Breast epithelium (tissue), 3 donors: ENCODE results near the gene ZNF516.

Source experiments
- POLR2A ChIP-seq: fragments of 450-650 bp; IDR thresholded peaks from one replicate; pipeline ENCODE4 v1.6.1; 2016; ENCODE audit warnings: antibody characterized with exemption, mild to moderate bottlenecking, moderate library complexity
- TF ChIP-seq, protein P1 (sequence below), 3 donors: fragments of 450-650 bp; IDR thresholded peaks; one replicate each; pipeline ENCODE4 v1.5.1; 2016 to 2017; ENCODE audit warnings: antibody characterized with exemption in 3 of 3, mild to moderate bottlenecking in 3 of 3, moderate library complexity in 3 of 3

DNA sequence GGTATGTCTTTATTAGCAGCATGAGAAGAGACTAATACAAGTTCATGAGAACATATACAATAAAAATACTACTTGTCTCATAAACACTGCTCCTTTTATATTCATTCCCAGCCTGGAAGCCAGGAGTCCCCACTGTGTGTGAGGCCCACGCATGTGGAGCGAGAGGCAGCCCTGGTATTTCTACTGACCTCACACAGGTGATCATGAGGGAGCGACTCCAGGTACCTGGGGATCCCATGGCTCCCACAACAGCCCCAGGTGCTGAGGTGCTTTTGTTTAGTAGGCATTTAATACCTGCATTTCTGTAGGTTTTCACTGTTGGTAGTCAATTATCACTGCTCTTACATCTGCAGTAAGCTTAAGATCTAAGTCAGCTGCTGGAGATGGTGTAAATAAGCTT is 75.2 kb downstream of the ZNF516 start:
- TF ChIP-seq, protein P1, sequence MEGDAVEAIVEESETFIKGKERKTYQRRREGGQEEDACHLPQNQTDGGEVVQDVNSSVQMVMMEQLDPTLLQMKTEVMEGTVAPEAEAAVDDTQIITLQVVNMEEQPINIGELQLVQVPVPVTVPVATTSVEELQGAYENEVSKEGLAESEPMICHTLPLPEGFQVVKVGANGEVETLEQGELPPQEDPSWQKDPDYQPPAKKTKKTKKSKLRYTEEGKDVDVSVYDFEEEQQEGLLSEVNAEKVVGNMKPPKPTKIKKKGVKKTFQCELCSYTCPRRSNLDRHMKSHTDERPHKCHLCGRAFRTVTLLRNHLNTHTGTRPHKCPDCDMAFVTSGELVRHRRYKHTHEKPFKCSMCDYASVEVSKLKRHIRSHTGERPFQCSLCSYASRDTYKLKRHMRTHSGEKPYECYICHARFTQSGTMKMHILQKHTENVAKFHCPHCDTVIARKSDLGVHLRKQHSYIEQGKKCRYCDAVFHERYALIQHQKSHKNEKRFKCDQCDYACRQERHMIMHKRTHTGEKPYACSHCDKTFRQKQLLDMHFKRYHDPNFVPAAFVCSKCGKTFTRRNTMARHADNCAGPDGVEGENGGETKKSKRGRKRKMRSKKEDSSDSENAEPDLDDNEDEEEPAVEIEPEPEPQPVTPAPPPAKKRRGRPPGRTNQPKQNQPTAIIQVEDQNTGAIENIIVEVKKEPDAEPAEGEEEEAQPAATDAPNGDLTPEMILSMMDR (IDR thresholded peaks at IDR 0.05) = no peak
- no peak for TF ChIP-seq POLR2A
